Measurements from ENCODE around the gene TOR2A.

- TF ChIP-seq CTCF (IDR thresholded peaks at IDR 0.05), result no peak
- no peak for TF ChIP-seq POLR2A (IDR thresholded peaks at IDR 0.05)
These were observed 43.0 kb downstream of the TOR2A start for GRCh38 chr9:127692071-127692470.

Measured in thyroid gland (tissue), 4 donors.